Ureter (tissue), 1 donor: ENCODE results near the gene IPO4. TPM values are rescaled to one million over a fixed set of nuclear protein-coding genes. Genes with fewer than 3 reads are reported as not detected.

Source experiments
- DNase-seq: peaks from one replicate; pipeline ENCODE4 v3.0.0-alpha.2; 2020; ENCODE audit warnings: low spot score
- total RNA-seq: library from RNA; stranded (reverse); gene quantifications from one replicate; pipeline ENCODE4 v1.2.4, GENCODE V29; 2023
- donor health status: DM: yes; HTN: yes; CAD: no.

Gene IPO4
- total RNA-seq, 1 donor from 2014 or later = 69.1 TPM

- no peak for DNase-seq
Observed at GRCh38 chr14:24147761-24148428, 40.7 kb downstream of the IPO4 start.

- peak; percentile 99 for DNase-seq
Observed at GRCh38 chr14:24146978-24147760, 41.4 kb downstream of the IPO4 start, which contains the start of gene RNF31. Gene RNF31, plus strand, starts transcription at chr14:24147498. Its CDS starts 201 bp downstream, at chr14:24147699.

GRCh38 chr14:24146453-24146977 is 42.1 kb downstream of the IPO4 start, which contains the start of gene PSME2:
Gene PSME2, minus strand, starts transcription at chr14:24146610. Its CDS starts 29 bp downstream, at chr14:24146581.
- DNase-seq = peak; percentile 94

GRCh38 chr14:24145690-24146452 is 42.7 kb downstream of the IPO4 start:
- DNase-seq = no peak

- no peak for DNase-seq
Observed at GRCh38 chr14:24145219-24145618, 43.4 kb downstream of the IPO4 start.

- no peak for DNase-seq
Observed at GRCh38 chr14:24144451-24144850, 44.2 kb downstream of the IPO4 start.

GRCh38 chr14:24143511-24143910 is 45.1 kb downstream of the IPO4 start:
- DNase-seq = no peak

- peak; percentile 100 for DNase-seq
Observed at GRCh38 chr14:24141097-24141880, 47.3 kb downstream of the IPO4 start, which contains the start of gene EMC9. Gene EMC9, minus strand, starts transcription at chr14:24141591. Its CDS starts 287 bp downstream, at chr14:24141304.

- DNase-seq = no peak
Observed at GRCh38 chr14:24139272-24139934, 49.2 kb downstream of the IPO4 start.

GRCh38 chr14:24138396-24139271 is 50.0 kb downstream of the IPO4 start:
- DNase-seq = no peak

- DNase-seq = no peak
Observed at GRCh38 chr14:24137529-24138395, 50.9 kb downstream of the IPO4 start.

- DNase-seq = no peak
Observed at GRCh38 chr14:24136684-24137528, 51.7 kb downstream of the IPO4 start.

GRCh38 chr14:24135834-24136683 is 52.6 kb downstream of the IPO4 start, which contains the start of gene PSME1:
Gene PSME1, plus strand, starts transcription at chr14:24136194. Its CDS starts 69 bp downstream, at chr14:24136263.
- peak; percentile 95 for DNase-seq

- DNase-seq = no peak
Observed at GRCh38 chr14:24135584-24135833, 53.1 kb downstream of the IPO4 start.

GRCh38 chr14:24133735-24134134 is 54.9 kb downstream of the IPO4 start:
- no peak for DNase-seq

- DNase-seq = no peak
Observed at GRCh38 chr14:24132976-24133375, 55.6 kb downstream of the IPO4 start.
